Bone marrow (tissue), 2 donors: Measurements from ENCODE around the gene KIAA1191.

Experiments used
- DNase-seq, 2 donors: peaks; one replicate each; lab custom pipeline; 2025; lab: John Stamatoyannopoulos, UW

The KIAA1191 gene

GRCh38 chr5:176389135-176390123 lies 27.9 kb upstream of the KIAA1191 start:
- DNase-seq = no peak

GRCh38 chr5:176388444-176389134 lies 27.0 kb upstream of the KIAA1191 start, which contains the start of the genes HIGD2A and NOP16:
Gene HIGD2A (plus strand): TSS chr5:176388751. CDS start chr5:176388820, 69 bp downstream.
Gene NOP16 (minus strand): TSS chr5:176388598. CDS start chr5:176388539, 59 bp downstream.
- DNase-seq = peak; percentile 99 to 100

GRCh38 chr5:176388003-176388443 lies 26.5 kb upstream of the KIAA1191 start:
- DNase-seq = no peak

GRCh38 chr5:176387384-176387925 lies 25.9 kb upstream of the KIAA1191 start:
- no peak for DNase-seq

- DNase-seq = no peak
Measured at GRCh38 chr5:176386491-176386890, 24.9 kb upstream of the KIAA1191 start.

GRCh38 chr5:176384991-176385390 lies 23.4 kb upstream of the KIAA1191 start:
- DNase-seq = no peak

GRCh38 chr5:176384366-176384930 lies 22.9 kb upstream of the KIAA1191 start:
- no peak for DNase-seq

- no peak for DNase-seq
Measured at GRCh38 chr5:176383961-176384360, 22.4 kb upstream of the KIAA1191 start.

GRCh38 chr5:176383248-176383905 lies 21.8 kb upstream of the KIAA1191 start:
- no peak for DNase-seq

GRCh38 chr5:176382721-176383120 lies 21.2 kb upstream of the KIAA1191 start:
- DNase-seq = no peak

GRCh38 chr5:176381979-176382378 lies 20.4 kb upstream of the KIAA1191 start:
- DNase-seq = no peak

- no peak for DNase-seq
Measured at GRCh38 chr5:176381423-176381822, 19.9 kb upstream of the KIAA1191 start.

- DNase-seq = no peak
Measured at GRCh38 chr5:176379881-176380280, 18.3 kb upstream of the KIAA1191 start.

GRCh38 chr5:176373100-176373818 lies 11.7 kb upstream of the KIAA1191 start:
- DNase-seq = no peak

- no peak for DNase-seq
Measured at GRCh38 chr5:176371621-176372539, 10.3 kb upstream of the KIAA1191 start.

- DNase-seq = no peak
Measured at GRCh38 chr5:176369934-176370711, 8.6 kb upstream of the KIAA1191 start.

- DNase-seq = no peak
Measured at GRCh38 chr5:176368726-176369125, 7.2 kb upstream of the KIAA1191 start.

- no peak for DNase-seq
Measured at GRCh38 chr5:176366232-176366894, 4.8 kb upstream of the KIAA1191 start.
